Trophoblast cell (in vitro differentiated cells and primary cell): ENCODE measurements around the gene SMG6.
A peak's percentile ranks its signal among the peaks of the same experiment; 100 is the strongest.

ENCODE experiments used
- DNase-seq, 2 donors: peaks; one replicate each; pipeline ENCODE4 v3.0.0-alpha.2; 2016
- H2AFZ ChIP-seq: 2 replicates; pipeline ENCODE4 v1.6.1; 2013; ENCODE audit warnings: low read length, moderate library complexity, mild to moderate bottlenecking; ENCODE audit not compliant: insufficient read depth, poor library complexity
- H2AK5ac ChIP-seq: 2 replicates; pipeline ENCODE4 v1.6.1; 2013; ENCODE audit warnings: mild to moderate bottlenecking, low read length
- H2BK120ac ChIP-seq: 2 replicates; pipeline ENCODE4 v1.6.1; 2013; ENCODE audit warnings: low read length, mild to moderate bottlenecking, moderate library complexity; ENCODE audit not compliant: insufficient read depth, poor library complexity
- H2BK12ac ChIP-seq: 2 replicates; pipeline ENCODE4 v1.6.1; 2013; ENCODE audit warnings: mild to moderate bottlenecking, low read length, moderate library complexity
- H2BK5ac ChIP-seq: 2 replicates; pipeline ENCODE4 v1.6.1; 2013; ENCODE audit warnings: low read length, low read depth, moderate library complexity, mild to moderate bottlenecking; ENCODE audit not compliant: poor library complexity
- H3K14ac ChIP-seq: 2 replicates; pipeline ENCODE4 v1.6.1; 2013; ENCODE audit warnings: mild to moderate bottlenecking, low read length
- H3K18ac ChIP-seq: 2 replicates; pipeline ENCODE4 v1.6.1; 2013; ENCODE audit warnings: mild to moderate bottlenecking, low read length
- H3K23ac ChIP-seq: 2 replicates; pipeline ENCODE4 v1.6.1; 2013; ENCODE audit warnings: low read length
- H3K27ac ChIP-seq: 2 replicates; pipeline ENCODE4 v1.5.1; 2013; ENCODE audit warnings: low read depth, mild to moderate bottlenecking, inconsistent platforms, low read length, moderate library complexity
- H3K27me3 ChIP-seq: 2 replicates; pipeline ENCODE4 v1.6.1; 2013; ENCODE audit warnings: inconsistent platforms, mild to moderate bottlenecking, low read length, moderate library complexity; ENCODE audit not compliant: insufficient read depth
- H3K36me3 ChIP-seq, 2 experiments: 1 replicate in 1 of 2; 2 replicates in 1 of 2; pipeline ENCODE4 v1.6.1; 2013; ENCODE audit warnings: low read length in 2 of 2, mild to moderate bottlenecking in 2 of 2, moderate library complexity in 1 of 2; ENCODE audit not compliant: insufficient read depth in 2 of 2, control insufficient read depth in 1 of 2
- H3K4ac ChIP-seq: 2 replicates; pipeline ENCODE4 v1.6.1; 2013; ENCODE audit warnings: low read depth, mild to moderate bottlenecking, low read length, moderate library complexity
- H3K4me1 ChIP-seq, 2 experiments: 1 replicate in 1 of 2; 2 replicates in 1 of 2; pipeline ENCODE4 v1.6.1; 2013; ENCODE audit warnings: low read length in 2 of 2, mild to moderate bottlenecking in 2 of 2, moderate library complexity in 1 of 2; ENCODE audit not compliant: insufficient read depth in 2 of 2, control insufficient read depth in 1 of 2
- H3K4me2 ChIP-seq: 2 replicates; pipeline ENCODE4 v1.6.1; 2013; ENCODE audit warnings: inconsistent platforms, mild to moderate bottlenecking, low read length, moderate library complexity
- H3K4me3 ChIP-seq: 2 replicates; pipeline ENCODE4 v1.5.1; 2013; ENCODE audit warnings: mild to moderate bottlenecking, low read depth, low read length, inconsistent platforms
- H3K79me1 ChIP-seq: one replicate; pipeline ENCODE4 v1.6.1; 2013; ENCODE audit warnings: low read length
- H3K79me2 ChIP-seq: 2 replicates; pipeline ENCODE4 v1.6.1; 2013; ENCODE audit warnings: low read length, mild to moderate bottlenecking; ENCODE audit not compliant: control insufficient read depth, insufficient read depth, poor library complexity
- H3K9ac ChIP-seq: 2 replicates; pipeline ENCODE4 v1.6.1; 2013; ENCODE audit warnings: mild to moderate bottlenecking, low read length
- H3K9me3 ChIP-seq: 2 replicates; pipeline ENCODE4 v1.6.1; 2013; ENCODE audit warnings: low read depth, mild to moderate bottlenecking, control low read depth, inconsistent platforms, low read length; ENCODE audit not compliant: insufficient read depth
- H4K12ac ChIP-seq: 2 replicates; pipeline ENCODE4 v1.6.1; 2013; ENCODE audit warnings: low read depth, mild to moderate bottlenecking, low read length, moderate library complexity
- H4K8ac ChIP-seq: 2 replicates; pipeline ENCODE4 v1.6.1; 2013; ENCODE audit warnings: low read depth, mild to moderate bottlenecking, low read length, moderate library complexity
- H4K91ac ChIP-seq: one replicate; pipeline ENCODE4 v1.6.1; 2013; ENCODE audit warnings: low read depth, mild to moderate bottlenecking, low read length, moderate library complexity
- WGBS: extraction: QIAGEN DNeasy Blood & Tissue Kit; methylation state at CpG from one replicate; pipeline ENCODE4 v1.1.7; 2013; ENCODE audit warnings: missing lambda C conversion rate; ENCODE audit not compliant: insufficient read length, insufficient coverage; ENCODE audit errors: extremely low coverage; 5-methylcytosine and 5-hydroxymethylcytosine counted together

The SMG6 gene

GRCh38 chr17:2183346-2183745, 120.2 kb downstream of the SMG6 start:
- H3K36me3 ChIP-seq: peaks cover 15 to 22% of the 10 kb centered on the region in 2 experiments
- H2AK5ac ChIP-seq: no peak overlapping the region
- no peak overlapping the region for H3K14ac ChIP-seq
- H3K9me3 ChIP-seq: no peaks in the 10 kb centered on the region
- WGBS: no CpG with 5 or more reads among the region's 5 CpGs
- no peak overlapping the region for H4K91ac ChIP-seq
- no peak overlapping the region for H2BK120ac ChIP-seq
- DNase-seq: no peak
- no peaks in the 10 kb centered on the region for H3K79me2 ChIP-seq
- H3K27ac ChIP-seq: no peak overlapping the region
- no peak overlapping the region for H3K4me2 ChIP-seq
- H4K12ac ChIP-seq: no peak overlapping the region
- no peak overlapping the region for H3K18ac ChIP-seq
- no peak overlapping the region for H3K23ac ChIP-seq
- no peak overlapping the region for H2AFZ ChIP-seq
- H3K9ac ChIP-seq: no peak overlapping the region
- no peak overlapping the region for H2BK5ac ChIP-seq
- H3K27me3 ChIP-seq: no peaks in the 10 kb centered on the region
- H3K4ac ChIP-seq: no peak overlapping the region
- no peaks in the 10 kb centered on the region for H3K79me1 ChIP-seq
- H2BK12ac ChIP-seq: no peak overlapping the region
- H3K4me3 ChIP-seq: no peak overlapping the region
- peaks cover 5 to 15% of the 10 kb centered on the region in 2 experiments for H3K4me1 ChIP-seq
- no peak overlapping the region for H4K8ac ChIP-seq

- no peak overlapping the region for H3K18ac ChIP-seq
- no peaks in the 10 kb centered on the region for H3K79me2 ChIP-seq
- H3K14ac ChIP-seq: no peak overlapping the region
- no peaks in the 10 kb centered on the region for H3K9me3 ChIP-seq
- H4K91ac ChIP-seq: no peak overlapping the region
- no peak overlapping the region for H3K23ac ChIP-seq
- H3K4ac ChIP-seq: no peak overlapping the region
- no peak overlapping the region for H3K4me2 ChIP-seq
- H2AK5ac ChIP-seq: no peak overlapping the region
- no peak overlapping the region for H4K12ac ChIP-seq
- H4K8ac ChIP-seq: peak overlapping the region; percentile 8
- H3K27ac ChIP-seq: peak overlapping the region; percentile 7
- H3K36me3 ChIP-seq: peaks cover 15 to 23% of the 10 kb centered on the region in 2 experiments
- H2BK120ac ChIP-seq: no peak overlapping the region
- peaks cover 5 to 19% of the 10 kb centered on the region in 2 experiments for H3K4me1 ChIP-seq
- no peak overlapping the region for H3K4me3 ChIP-seq
- no peak overlapping the region for H2AFZ ChIP-seq
- H3K79me1 ChIP-seq: no peaks in the 10 kb centered on the region
- H3K9ac ChIP-seq: no peak overlapping the region
- H2BK12ac ChIP-seq: no peak overlapping the region
- WGBS: no CpG with 5 or more reads among the region's 8 CpGs
- no peaks in the 10 kb centered on the region for H3K27me3 ChIP-seq
- DNase-seq: no peak
- H2BK5ac ChIP-seq: no peak overlapping the region
These were observed 121.6 kb downstream of the SMG6 start for GRCh38 chr17:2181897-2182448.

GRCh38 chr17:2181206-2181896, 122.2 kb downstream of the SMG6 start:
- peak; percentile 83 to 93 for DNase-seq
- Histone ChIP-seq H2BK5ac (no peak overlapping the region), H3K4me2 (no peak overlapping the region), H3K18ac (no peak overlapping the region), H2BK12ac (no peak overlapping the region), H2AFZ (no peak overlapping the region), H3K9me3 (no peaks in the 10 kb centered on the region), H3K27me3 (no peaks in the 10 kb centered on the region), H4K8ac (peak overlapping the region; percentile 8), H4K91ac (no peak overlapping the region), H3K4ac (no peak overlapping the region), H4K12ac (no peak overlapping the region), H3K79me1 (no peaks in the 10 kb centered on the region), H3K14ac (no peak overlapping the region), H2AK5ac (no peak overlapping the region), H3K4me3 (no peak overlapping the region), H2BK120ac (no peak overlapping the region), H3K27ac (peak overlapping the region; percentile 7), H3K36me3 (peaks cover 9 to 19% of the 10 kb centered on the region in 2 experiments), H3K9ac (no peak overlapping the region), H3K23ac (no peak overlapping the region), H3K4me1 (peaks cover 5 to 19% of the 10 kb centered on the region in 2 experiments), H3K79me2 (no peaks in the 10 kb centered on the region)
- WGBS: no CpG with 5 or more reads among the region's 13 CpGs

- H3K9me3 ChIP-seq: no peaks in the 10 kb centered on the region
- H4K91ac ChIP-seq: no peak overlapping the region
- no peak overlapping the region for H3K4me2 ChIP-seq
- H2BK120ac ChIP-seq: no peak overlapping the region
- no peak overlapping the region for H3K4me3 ChIP-seq
- H3K36me3 ChIP-seq: peaks cover 6 to 14% of the 10 kb centered on the region in 2 experiments
- no peak for DNase-seq
- H4K12ac ChIP-seq: no peak overlapping the region
- H3K14ac ChIP-seq: no peak overlapping the region
- no peak overlapping the region for H2AFZ ChIP-seq
- no peak overlapping the region for H3K9ac ChIP-seq
- H3K4ac ChIP-seq: no peak overlapping the region
- no peak overlapping the region for H2BK5ac ChIP-seq
- no peak overlapping the region for H3K27ac ChIP-seq
- H3K79me2 ChIP-seq: no peaks in the 10 kb centered on the region
- H3K27me3 ChIP-seq: no peaks in the 10 kb centered on the region
- WGBS: no CpG with 5 or more reads among the region's 2 CpGs
- peaks cover 5 to 19% of the 10 kb centered on the region in 2 experiments for H3K4me1 ChIP-seq
- no peaks in the 10 kb centered on the region for H3K79me1 ChIP-seq
- H4K8ac ChIP-seq: no peak overlapping the region
- no peak overlapping the region for H3K23ac ChIP-seq
- H2AK5ac ChIP-seq: no peak overlapping the region
- no peak overlapping the region for H3K18ac ChIP-seq
- H2BK12ac ChIP-seq: no peak overlapping the region
These were observed 122.8 kb downstream of the SMG6 start for GRCh38 chr17:2180768-2181167.
